H1 (cell line): ENCODE measurements around the gene HOXD11. TPM values are rescaled to one million over a fixed set of nuclear protein-coding genes. Genes with fewer than 3 reads are reported as not detected.

Experiments used
- CBX8 ChIP-seq: fragments of 300-800, 300-1000 bp; sonication (generic); IDR thresholded peaks from 2 replicates; pipeline ENCODE4 v1.7.1; 2016; ENCODE audit warnings: low read depth, low read length, borderline replicate concordance
- CTBP2 ChIP-seq: IDR thresholded peaks from 2 replicates; pipeline ENCODE4 v1.7.0; 2011; ENCODE audit warnings: borderline replicate concordance, mild to moderate bottlenecking, moderate library complexity, mixed read lengths, low read length; ENCODE audit not compliant: insufficient read depth, insufficient read length
- KDM4A ChIP-seq: IDR thresholded peaks from one replicate; pipeline ENCODE4 v1.7.1; 2012; ENCODE audit warnings: low read depth, mild to moderate bottlenecking, moderate library complexity, low read length, inconsistent platforms; ENCODE audit not compliant: severe bottlenecking
- MAX ChIP-seq: IDR thresholded peaks from 2 replicates; pipeline ENCODE4 v1.6.1; 2012; ENCODE audit warnings: inconsistent platforms
- PHF8 ChIP-seq: fragments of 200-600 bp; sonication (generic); conservative IDR thresholded peaks from 2 replicates; pipeline ENCODE4 v1.7.1; 2012; ENCODE audit warnings: low read depth, mild to moderate bottlenecking, inconsistent platforms, low read length, moderate library complexity
- RNF2 ChIP-seq: fragments of 200-900, 300-1000 bp; sonication (generic); IDR thresholded peaks from 2 replicates; pipeline ENCODE4 v1.7.1; 2016; ENCODE audit warnings: borderline replicate concordance, low read depth, mild to moderate bottlenecking, antibody characterized with exemption, low read length; ENCODE audit not compliant: poor library complexity, severe bottlenecking; ENCODE audit errors: missing control alignments
- RXRA ChIP-seq: IDR thresholded peaks from 2 replicates; pipeline ENCODE4 v1.6.1; 2011; ENCODE audit warnings: low read depth, mild to moderate bottlenecking, low read length, moderate library complexity; ENCODE audit not compliant: insufficient read depth
- TAF1 ChIP-seq: IDR thresholded peaks from 2 replicates; pipeline ENCODE4 v1.6.1; 2011; ENCODE audit warnings: mild to moderate bottlenecking, low read depth, low read length
- polyA plus RNA-seq, 7 experiments: library from polyadenylated mRNA; depleted of rRNA in 3 of 7; stranded (reverse) in 5 of 7; unstranded in 2 of 7; fragments of >200 nt in 5 of 7; fragments of 200-250 nt in 2 of 7; gene quantifications; 1 replicate in 5 of 7; 2 replicates in 1 of 7; 4 replicates in 1 of 7; pipeline versions ENCODE4 v1.2.1 to v1.2.3, GENCODE V29; 2011 to 2013; ENCODE audit warnings: missing spikeins in 2 of 7, mixed read lengths in 2 of 7
- total RNA-seq: library from RNA; stranded (reverse); fragmentation: NEBNext Ultra II Directional; extraction: Animal tissue kit (Norgen Biotek cat#: 25700); gene quantifications from 2 replicates; pipeline ENCODE4 v1.2.1, GENCODE V29; 2021

Gene HOXD11
- total and polyA plus RNA-seq, 2 of the 8 experiments (the other 6 are each of a cell fraction or from before 2014, with no cell fraction given), result not detected

GRCh38 chr2:176093145-176093897, 13.8 kb upstream of the HOXD11 start (continued):
- TF ChIP-seq CTBP2 (peak; percentile 10), RNF2 (peak; percentile 97), MAX (peak; percentile 97), CBX8 (peak; percentile 83; the same call in 1 of the 2 replicates), KDM4A (peak; percentile 88), TAF1 (no peak), PHF8 (no peak), RXRA (no peak)
